Mesendoderm (in vitro differentiated cells): Measurements from ENCODE around the gene ALDOC.

Experiments
- DNase-seq: peaks from one replicate; pipeline ENCODE4 v3.0.0; 2013
- H2AK5ac ChIP-seq: 2 replicates; pipeline ENCODE4 v1.6.1; 2013; ENCODE audit warnings: low read length, inconsistent platforms
- H2BK120ac ChIP-seq: 2 replicates; pipeline ENCODE4 v1.6.1; 2013; ENCODE audit warnings: low read depth, mild to moderate bottlenecking, low read length, moderate library complexity, mixed read lengths
- H2BK15ac ChIP-seq: replicated peaks from 2 replicates; pipeline ENCODE4 v1.6.1; 2013; ENCODE audit warnings: low read depth, mild to moderate bottlenecking, moderate library complexity
- H2BK5ac ChIP-seq: 2 replicates; pipeline ENCODE4 v1.6.1; 2013; ENCODE audit warnings: low read length, inconsistent platforms
- H3K18ac ChIP-seq: 2 replicates; pipeline ENCODE4 v1.6.1; 2013; ENCODE audit warnings: mild to moderate bottlenecking, low read length, mixed read lengths
- H3K23ac ChIP-seq: one replicate; pipeline ENCODE4 v1.6.1; 2013; ENCODE audit warnings: low read length
- H3K27ac ChIP-seq: 2 replicates; pipeline ENCODE4 v1.5.1; 2013; ENCODE audit warnings: low read depth, mild to moderate bottlenecking, inconsistent platforms, low read length, moderate library complexity
- H3K27me3 ChIP-seq: 2 replicates; pipeline ENCODE4 v1.6.1; 2013; ENCODE audit warnings: low read length, control low read depth, mild to moderate bottlenecking, inconsistent platforms; ENCODE audit not compliant: insufficient read depth, poor library complexity
- H3K36me3 ChIP-seq: 2 replicates; pipeline ENCODE4 v1.6.1; 2013; ENCODE audit warnings: low read length, inconsistent platforms; ENCODE audit not compliant: control insufficient read depth, insufficient read depth
- H3K4ac ChIP-seq: one replicate; pipeline ENCODE4 v1.6.1; 2013; ENCODE audit warnings: low read depth, mild to moderate bottlenecking, low read length, moderate library complexity
- H3K4me1 ChIP-seq: 2 replicates; pipeline ENCODE4 v1.6.1; 2013; ENCODE audit warnings: low read depth, low read length, inconsistent platforms; ENCODE audit not compliant: control insufficient read depth
- H3K4me2 ChIP-seq: 2 replicates; pipeline ENCODE4 v1.6.1; 2013; ENCODE audit warnings: low read length
- H3K4me3 ChIP-seq: 2 replicates; pipeline ENCODE4 v1.5.1; 2013; ENCODE audit warnings: mild to moderate bottlenecking, low read length
- H3K56ac ChIP-seq: one replicate; pipeline ENCODE4 v1.6.1; 2013; ENCODE audit warnings: low read length
- H3K79me1 ChIP-seq: 2 replicates; pipeline ENCODE4 v1.6.1; 2013; ENCODE audit warnings: low read length, inconsistent platforms
- H3K79me2 ChIP-seq: 2 replicates; pipeline ENCODE4 v1.6.1; 2013; ENCODE audit warnings: mild to moderate bottlenecking, low read length; ENCODE audit not compliant: control insufficient read depth, insufficient read depth
- H3K9ac ChIP-seq: 2 replicates; pipeline ENCODE4 v1.6.1; 2013; ENCODE audit warnings: low read length, inconsistent platforms
- H4K5ac ChIP-seq: one replicate; pipeline ENCODE4 v1.6.1; 2013; ENCODE audit warnings: low read length
- H4K8ac ChIP-seq: one replicate; pipeline ENCODE4 v1.6.1; 2013; ENCODE audit warnings: low read depth, mild to moderate bottlenecking, control low read depth, low read length, moderate library complexity
- WGBS: extraction: QIAGEN DNeasy Blood & Tissue Kit; methylation state at CpG from one replicate; pipeline ENCODE4 v1.1.7; 2013; ENCODE audit warnings: low lambda C conversion rate, missing lambda C conversion rate; ENCODE audit not compliant: insufficient coverage; ENCODE audit errors: extremely low coverage; 5-methylcytosine and 5-hydroxymethylcytosine counted together

Gene ALDOC

DNA sequence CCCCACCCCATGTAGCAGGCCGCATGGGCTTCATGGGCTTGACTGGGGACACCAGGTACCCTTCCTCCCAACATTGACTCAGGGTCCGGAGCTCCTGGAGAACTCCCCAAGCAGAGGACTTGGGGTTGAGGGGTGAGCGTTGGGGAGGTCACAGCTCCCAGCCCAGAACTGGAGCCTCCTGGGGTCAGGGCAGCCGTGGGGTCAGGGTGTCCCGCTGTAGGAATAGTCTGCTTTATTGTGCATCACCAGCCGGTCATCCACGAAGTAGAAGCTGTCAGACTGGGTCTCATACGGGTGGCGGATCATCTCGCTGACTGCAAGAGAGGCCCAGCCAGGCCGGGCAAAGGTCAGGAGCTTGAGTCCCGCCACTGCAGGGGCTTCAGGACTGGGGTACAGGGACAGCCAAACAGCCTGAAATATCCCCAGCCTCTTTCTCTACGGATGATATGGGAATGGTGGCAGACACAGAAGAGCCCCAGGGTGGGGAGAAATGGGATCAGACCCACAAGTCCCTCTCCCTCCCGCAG lies 29.5 kb downstream of the ALDOC start:
- no peak overlapping the region for H2BK15ac ChIP-seq
- no peak overlapping the region for H3K4me3 ChIP-seq
- no peak overlapping the region for H3K27ac ChIP-seq
- no peak overlapping the region for H4K8ac ChIP-seq
- H3K79me2 ChIP-seq = no peaks in the 10 kb centered on the region
- no peak overlapping the region for H3K56ac ChIP-seq
- H3K4me2 ChIP-seq = no peak overlapping the region
- no peaks in the 10 kb centered on the region for H3K36me3 ChIP-seq
- no CpG with 5 or more reads among the region's 14 CpGs for WGBS
- no peak overlapping the region for H2BK120ac ChIP-seq
- H3K27me3 ChIP-seq = no peaks in the 10 kb centered on the region
- H3K9ac ChIP-seq = no peak overlapping the region
- H2BK5ac ChIP-seq = no peak overlapping the region
- H4K5ac ChIP-seq = no peak overlapping the region
- no peak overlapping the region for H3K18ac ChIP-seq
- no peak overlapping the region for H2AK5ac ChIP-seq
- no peak overlapping the region for H3K23ac ChIP-seq
- no peak for DNase-seq
- H3K79me1 ChIP-seq = peaks cover 6% of the 10 kb centered on the region
- peaks cover 4% of the 10 kb centered on the region for H3K4me1 ChIP-seq
- H3K4ac ChIP-seq = no peak overlapping the region

DNA sequence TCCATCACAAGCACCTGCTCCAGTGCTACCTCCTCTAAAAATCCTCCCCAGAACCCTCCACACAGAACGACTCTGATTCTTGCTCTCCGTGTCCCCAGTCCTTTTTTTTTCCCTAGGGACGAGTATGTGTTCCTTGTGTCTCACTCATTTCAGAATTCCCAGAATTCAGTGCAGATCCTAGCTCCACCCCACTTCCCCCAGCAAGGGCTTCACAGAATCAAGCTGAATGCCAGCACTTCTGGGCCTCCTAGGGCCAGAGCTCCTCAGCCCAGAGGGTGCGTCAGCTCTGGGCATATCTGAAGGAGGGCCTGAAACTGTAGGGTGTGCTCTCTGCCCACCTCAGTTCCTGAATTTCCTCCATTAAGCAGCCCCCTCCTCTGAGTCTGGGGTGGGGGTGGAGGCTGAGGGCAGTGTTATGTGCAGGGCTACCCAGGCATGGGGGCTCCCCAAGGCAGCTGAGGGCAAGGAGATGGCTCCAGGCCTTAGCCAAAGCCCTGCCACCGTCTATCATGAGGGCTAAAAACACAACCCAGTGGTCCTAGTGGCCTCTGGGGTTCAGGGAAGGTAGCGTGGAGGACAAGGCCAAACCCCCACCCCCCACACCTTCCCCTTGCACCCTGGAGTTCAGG lies 30.8 kb downstream of the ALDOC start:
- no peak overlapping the region for H3K23ac ChIP-seq
- H2BK15ac ChIP-seq = no peak overlapping the region
- DNase-seq = no peak
- H3K56ac ChIP-seq = no peak overlapping the region
- no peaks in the 10 kb centered on the region for H3K79me1 ChIP-seq
- H3K4me1 ChIP-seq = no peaks in the 10 kb centered on the region
- no peak overlapping the region for H4K5ac ChIP-seq
- no peak overlapping the region for H3K18ac ChIP-seq
- H4K8ac ChIP-seq = no peak overlapping the region
- no peak overlapping the region for H2BK120ac ChIP-seq
- H2BK5ac ChIP-seq = no peak overlapping the region
- no peak overlapping the region for H2AK5ac ChIP-seq
- H3K4me2 ChIP-seq = no peak overlapping the region
- no CpG with 5 or more reads among the region's 6 CpGs for WGBS
- no peaks in the 10 kb centered on the region for H3K27me3 ChIP-seq
- H3K4me3 ChIP-seq = no peak overlapping the region
- no peak overlapping the region for H3K27ac ChIP-seq
- H3K4ac ChIP-seq = no peak overlapping the region
- H3K9ac ChIP-seq = no peak overlapping the region
- no peaks in the 10 kb centered on the region for H3K36me3 ChIP-seq
- H3K79me2 ChIP-seq = no peaks in the 10 kb centered on the region

GRCh38 chr17:28545141-28545503 lies 31.6 kb downstream of the ALDOC start:
- H3K9ac ChIP-seq = no peak overlapping the region
- no CpG with 5 or more reads among the region's 2 CpGs for WGBS
- DNase-seq = no peak
- no peaks in the 10 kb centered on the region for H3K27me3 ChIP-seq
- no peak overlapping the region for H4K8ac ChIP-seq
- no peaks in the 10 kb centered on the region for H3K79me2 ChIP-seq
- no peak overlapping the region for H3K4me3 ChIP-seq
- H2BK120ac ChIP-seq = no peak overlapping the region
- H3K56ac ChIP-seq = no peak overlapping the region
- H4K5ac ChIP-seq = no peak overlapping the region
- H2AK5ac ChIP-seq = no peak overlapping the region
- H2BK5ac ChIP-seq = no peak overlapping the region
- H3K36me3 ChIP-seq = no peaks in the 10 kb centered on the region
- H3K4ac ChIP-seq = no peak overlapping the region
- H3K79me1 ChIP-seq = no peaks in the 10 kb centered on the region
- no peak overlapping the region for H3K23ac ChIP-seq
- H3K4me1 ChIP-seq = no peaks in the 10 kb centered on the region
- no peak overlapping the region for H3K27ac ChIP-seq
- H3K18ac ChIP-seq = no peak overlapping the region
- no peak overlapping the region for H2BK15ac ChIP-seq
- H3K4me2 ChIP-seq = no peak overlapping the region

DNA sequence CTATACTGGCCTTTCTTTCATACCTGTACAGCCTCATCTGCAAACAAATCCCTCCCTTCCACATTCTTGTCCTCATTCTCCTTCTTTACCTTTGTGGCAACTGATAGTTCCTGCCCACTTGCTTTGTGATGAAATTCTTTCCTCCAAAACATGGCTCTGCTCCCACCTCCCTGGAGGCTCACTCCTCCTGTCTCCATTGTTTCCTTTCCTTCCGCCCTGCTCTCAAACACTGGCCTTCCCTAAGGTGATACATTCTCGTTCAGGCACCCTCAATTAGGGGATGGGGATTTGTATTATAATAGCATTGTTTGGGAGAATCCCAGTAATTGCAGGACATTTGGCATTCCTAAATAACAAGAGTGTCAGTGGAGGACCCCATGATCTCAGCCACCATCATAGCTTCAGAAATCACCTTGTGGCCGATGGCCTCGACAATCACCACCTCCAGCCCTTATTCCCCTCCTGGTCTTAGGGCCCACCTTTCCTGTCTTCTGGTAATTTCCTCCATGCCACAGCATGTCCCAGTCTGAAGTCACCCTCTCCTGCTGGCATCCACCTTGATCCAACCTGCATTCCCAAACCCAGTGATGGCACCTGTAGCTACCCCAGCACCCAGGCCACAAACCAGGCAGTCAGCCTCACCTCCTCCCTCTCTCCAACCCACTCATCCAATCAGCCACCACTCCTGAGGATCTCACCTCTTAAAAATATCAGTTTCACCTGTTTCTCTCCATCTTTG lies 32.1 kb downstream of the ALDOC start:
- Histone ChIP-seq H3K23ac (no peak overlapping the region), H3K27me3 (no peaks in the 10 kb centered on the region), H3K4me3 (no peak overlapping the region), H3K9ac (no peak overlapping the region), H3K4me1 (no peaks in the 10 kb centered on the region), H3K4me2 (no peak overlapping the region), H3K4ac (no peak overlapping the region), H3K18ac (no peak overlapping the region), H3K56ac (no peak overlapping the region), H2BK15ac (no peak overlapping the region), H4K8ac (no peak overlapping the region), H2BK5ac (no peak overlapping the region), H3K79me1 (no peaks in the 10 kb centered on the region), H2BK120ac (no peak overlapping the region), H3K79me2 (no peaks in the 10 kb centered on the region), H3K27ac (no peak overlapping the region), H3K36me3 (no peaks in the 10 kb centered on the region), H4K5ac (no peak overlapping the region), H2AK5ac (no peak overlapping the region)
- peak; percentile 57 for DNase-seq
- no CpG with 5 or more reads among the region's 4 CpGs for WGBS

GRCh38 chr17:28541439-28541838 lies 35.3 kb downstream of the ALDOC start:
- no peak overlapping the region for H3K27ac ChIP-seq
- H3K79me1 ChIP-seq = no peaks in the 10 kb centered on the region
- H2BK120ac ChIP-seq = no peak overlapping the region
- no peaks in the 10 kb centered on the region for H3K4me1 ChIP-seq
- no peaks in the 10 kb centered on the region for H3K79me2 ChIP-seq
- no peak overlapping the region for H3K4me2 ChIP-seq
- H4K5ac ChIP-seq = no peak overlapping the region
- H3K18ac ChIP-seq = no peak overlapping the region
- WGBS = no CpG with 5 or more reads among the region's 4 CpGs
- H3K9ac ChIP-seq = no peak overlapping the region
- DNase-seq = no peak
- no peak overlapping the region for H2BK15ac ChIP-seq
- no peaks in the 10 kb centered on the region for H3K36me3 ChIP-seq
- H2BK5ac ChIP-seq = no peak overlapping the region
- H3K4ac ChIP-seq = no peak overlapping the region
- H3K56ac ChIP-seq = no peak overlapping the region
- no peak overlapping the region for H2AK5ac ChIP-seq
- no peaks in the 10 kb centered on the region for H3K27me3 ChIP-seq
- no peak overlapping the region for H3K23ac ChIP-seq
- no peak overlapping the region for H3K4me3 ChIP-seq
- no peak overlapping the region for H4K8ac ChIP-seq
